ENCODE results near the gene H19. TPM values are rescaled to one million over a fixed set of nuclear protein-coding genes. Genes with fewer than 3 reads are reported as not detected.

The H19 gene
- total RNA-seq, result 420 TPM
- long read RNA-seq, transcript H19-203 (5 exons, 2,348 nt), result major isoform, 64 of 86 reads
- long read RNA-seq, transcript H19-202 (5 exons, 2,281 nt), result minor isoform, 10 of 86 reads
- long read RNA-seq, partial matches to known transcripts, result 2 of 86 reads
- long read RNA-seq, other reads (novel, unspliced or antisense), result 2 of 86 reads

DNA sequence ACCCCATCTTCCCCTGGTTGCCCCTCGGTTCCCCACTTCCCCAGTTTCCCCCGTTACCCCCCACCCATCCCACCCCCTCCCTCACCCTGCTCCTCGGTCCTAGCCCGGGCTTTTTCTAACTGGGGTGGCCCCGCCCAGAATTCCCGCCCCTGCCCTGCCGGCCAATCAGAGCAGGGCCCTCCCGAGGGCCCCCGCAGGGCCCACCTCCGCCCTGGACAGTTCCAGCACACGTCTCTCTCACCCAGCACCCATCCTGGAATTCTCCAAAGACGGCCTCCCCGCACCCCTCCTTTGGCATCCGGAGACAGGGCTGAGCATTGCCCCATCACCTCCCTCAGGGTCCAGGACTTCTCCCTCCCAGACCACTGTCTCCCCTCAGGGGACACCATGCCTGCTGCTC lies at the start of gene H19:
H19 (minus strand) TSS at position 88 of the 400 bp plus-strand sequence.
- ATAC-seq (ENCODE audit: poor library complexity) (peak; percentile 72), DNase-seq (no peak)
- intact Hi-C loops (cut with DNase I), result no loop called here

DNA sequence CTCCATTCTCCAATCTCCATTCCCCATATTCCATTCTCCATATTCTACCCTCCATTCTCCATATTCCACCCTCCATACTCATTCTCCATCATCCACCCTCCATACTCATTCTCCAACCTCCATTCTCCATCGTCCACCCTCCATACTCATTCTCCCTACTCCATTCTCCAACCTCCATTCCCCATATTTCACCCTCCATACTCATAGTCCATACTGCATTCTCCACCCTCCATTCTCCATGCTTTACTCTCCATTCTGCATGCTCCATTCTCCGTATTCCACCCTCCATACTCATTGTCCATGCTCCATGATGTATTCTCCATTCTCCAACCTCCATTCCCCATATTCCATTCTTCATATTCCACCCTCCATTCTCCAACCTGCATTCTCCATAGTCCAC lies 44.3 kb upstream of the H19 start:
- DNase-seq (no peak), ATAC-seq (ENCODE audit: poor library complexity) (no peak)
- intact Hi-C loops (cut with DNase I), result no loop called here

DNA sequence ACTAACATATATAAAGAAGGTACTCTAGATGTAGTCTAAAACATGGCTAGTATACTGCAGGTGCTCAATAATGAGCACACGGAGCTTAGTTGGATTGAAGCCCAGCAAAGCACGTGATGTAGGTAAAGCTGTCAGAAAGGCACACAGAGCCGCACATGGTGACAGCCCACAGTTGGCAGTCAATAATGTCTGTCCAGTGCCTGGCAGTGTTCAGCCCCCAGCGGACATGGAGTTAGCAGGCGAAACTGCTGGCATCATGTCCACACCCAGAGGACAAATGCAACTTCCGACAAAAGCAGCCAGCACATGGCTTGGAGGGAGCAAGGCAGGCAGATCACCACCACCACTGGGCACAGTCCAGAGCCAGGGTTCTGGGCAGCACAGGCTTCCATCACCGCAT lies 43.5 kb upstream of the H19 start:
- intact Hi-C loops (cut with DNase I), result no loop called here
- DNase-seq (no peak), ATAC-seq (ENCODE audit: poor library complexity) (no peak)

DNA sequence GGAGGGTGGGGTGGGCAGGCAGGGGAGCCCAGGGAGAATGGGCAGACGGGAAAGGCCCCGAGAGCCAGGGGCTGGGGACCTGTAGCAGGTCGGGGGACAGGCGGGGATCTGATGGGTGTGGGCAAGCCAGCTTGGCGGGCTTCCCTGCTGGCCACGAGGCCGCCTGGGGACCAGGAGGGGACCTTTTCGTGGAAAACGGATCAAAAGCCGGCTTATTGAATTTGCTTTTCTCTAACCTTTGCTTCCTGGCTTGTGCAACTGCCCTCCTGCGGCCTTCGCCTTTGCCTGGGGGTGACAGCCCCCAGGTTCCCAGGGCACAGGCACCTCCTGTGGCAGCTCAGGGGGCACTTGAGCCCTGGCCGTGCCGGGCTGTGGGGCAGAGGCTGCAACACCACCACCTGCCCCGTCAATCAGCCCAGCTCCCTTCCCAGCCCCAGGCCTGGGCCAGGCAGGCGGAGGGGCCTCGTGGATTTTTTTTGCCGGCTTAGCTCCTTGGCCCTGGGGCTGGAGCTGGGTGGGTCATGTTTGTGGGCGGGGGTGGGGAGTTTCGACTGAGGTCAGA lies 41.6 kb upstream of the H19 start:
- DNase-seq (no peak), ATAC-seq (ENCODE audit: poor library complexity) (no peak)
- intact Hi-C loops (cut with DNase I), result no loop called here

DNA sequence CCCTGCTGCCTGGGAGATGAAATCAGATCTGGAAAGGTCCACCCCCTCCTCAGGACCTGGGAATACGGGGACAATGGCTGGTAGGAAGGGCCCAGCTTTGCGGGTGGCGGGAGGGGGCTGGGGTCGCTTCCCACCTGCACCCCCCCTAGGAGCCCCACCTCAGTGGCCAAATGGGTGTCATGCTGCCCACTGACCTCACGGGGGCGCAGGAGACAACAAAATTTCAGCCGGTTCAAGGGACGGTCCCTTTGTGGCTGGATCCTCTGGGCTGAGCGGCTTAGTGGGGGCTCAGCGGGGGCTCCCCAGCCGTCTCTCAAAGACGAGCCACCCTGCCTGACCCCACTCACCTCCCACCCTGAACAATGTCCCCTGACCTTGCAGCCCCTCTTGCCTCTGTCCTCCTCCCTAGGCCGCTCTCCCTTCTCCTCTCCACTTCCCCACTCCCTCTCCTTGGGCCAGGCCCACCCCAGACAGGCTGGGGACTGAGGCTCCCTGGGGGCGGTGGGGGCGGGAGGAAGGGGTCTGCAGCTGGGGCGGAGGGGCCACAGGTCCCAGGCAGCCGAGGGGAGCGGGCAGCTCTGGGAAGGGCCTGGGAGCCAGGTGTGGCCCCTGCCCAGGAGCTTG lies 39.3 kb upstream of the H19 start:
- ATAC-seq (ENCODE audit: poor library complexity), result peak; percentile 77
- intact Hi-C loops (cut with DNase I), result no loop called here
- DNase-seq, result no peak

DNA sequence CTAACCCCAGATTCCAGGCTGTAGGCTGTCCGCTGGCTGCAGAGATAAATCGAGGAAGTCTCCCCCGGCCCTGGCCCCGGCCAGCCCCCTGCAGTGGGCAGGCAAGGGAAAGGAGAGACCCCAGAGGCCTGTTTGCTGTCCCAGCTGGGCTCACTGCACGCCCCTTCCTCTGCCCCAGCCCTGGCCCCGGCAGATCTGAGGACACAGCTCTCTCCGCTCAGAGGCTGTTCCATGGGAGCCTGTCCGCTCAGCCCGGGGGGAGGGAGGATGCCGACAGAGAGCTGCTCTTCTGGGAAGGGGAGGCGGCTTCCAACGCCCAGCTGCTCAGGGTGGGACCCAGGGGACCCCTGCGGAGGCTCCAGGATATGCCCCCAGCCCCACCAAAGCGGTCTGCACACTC lies 37.7 kb upstream of the H19 start:
- ATAC-seq (ENCODE audit: poor library complexity) (no peak), DNase-seq (no peak)
- intact Hi-C loops (cut with DNase I), result no loop called here

DNA sequence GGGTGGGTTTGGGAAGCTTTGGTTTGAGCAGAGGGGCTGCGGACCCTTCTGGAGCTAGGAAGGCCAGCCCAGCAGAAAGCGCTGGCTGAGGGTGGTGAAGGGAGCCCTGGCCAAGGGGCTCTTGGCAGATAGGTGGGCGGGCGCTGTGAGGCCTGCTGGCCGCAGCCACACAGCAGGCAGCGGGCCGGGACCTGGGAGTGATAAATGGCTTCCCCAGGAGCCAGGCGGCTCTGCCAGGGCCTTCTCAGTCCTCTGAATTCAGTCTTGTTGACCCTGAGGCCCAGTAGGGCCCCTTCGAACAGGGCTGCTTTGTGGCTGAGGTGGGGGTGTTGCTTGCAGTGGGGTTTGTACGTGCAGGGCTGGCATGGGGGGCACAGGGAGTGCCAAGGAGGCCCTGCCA lies 33.4 kb upstream of the H19 start:
- ATAC-seq (ENCODE audit: poor library complexity), result no peak
- DNase-seq, result no peak
- intact Hi-C loops (cut with DNase I), result no loop called here

DNA sequence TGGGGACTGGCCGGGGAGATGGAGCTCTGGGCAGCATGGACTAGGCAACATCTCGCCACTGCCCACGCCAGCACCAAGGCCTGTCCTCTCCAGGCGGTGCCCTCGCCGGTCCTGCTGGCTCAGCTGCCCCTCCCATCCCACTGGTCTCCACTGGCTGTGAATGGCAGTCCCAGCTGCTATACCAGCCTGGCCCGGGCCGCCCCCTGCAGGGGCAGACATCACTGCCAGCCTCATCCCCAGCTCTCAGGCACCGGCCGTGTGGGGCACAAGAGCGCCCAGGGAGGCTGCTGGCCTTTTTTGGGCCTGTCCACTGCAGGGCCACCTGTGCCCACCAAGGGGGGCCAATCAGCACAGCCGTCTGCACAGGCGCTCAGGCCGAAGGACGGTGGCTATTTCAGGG lies 30.1 kb upstream of the H19 start:
- DNase-seq, result no peak
- intact Hi-C loops (cut with DNase I), result no loop called here
- no peak for ATAC-seq (ENCODE audit: poor library complexity)

DNA sequence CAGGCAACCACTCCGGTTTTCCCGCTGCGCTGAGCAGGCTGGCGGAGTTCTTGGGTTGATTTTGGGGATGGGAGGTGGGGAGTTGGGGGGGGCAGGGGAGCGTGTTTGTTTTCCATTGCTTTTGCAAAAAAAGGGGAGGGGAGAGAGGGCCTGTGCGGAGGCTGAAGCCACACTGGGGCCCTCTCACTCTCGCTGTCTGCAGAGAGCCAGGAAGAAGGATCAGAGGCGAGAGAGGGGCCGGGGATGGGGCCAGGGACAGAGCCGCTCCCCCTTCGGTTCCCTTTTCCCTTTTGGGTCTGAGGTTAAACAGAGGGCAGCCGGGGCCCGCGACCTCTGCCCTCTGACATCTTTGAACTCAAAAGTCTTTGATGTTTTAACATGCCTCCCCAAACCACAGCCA lies 17.4 kb upstream of the H19 start:
- ATAC-seq (ENCODE audit: poor library complexity) (no peak), DNase-seq (no peak)
- intact Hi-C loops (cut with DNase I), result no loop called here

DNA sequence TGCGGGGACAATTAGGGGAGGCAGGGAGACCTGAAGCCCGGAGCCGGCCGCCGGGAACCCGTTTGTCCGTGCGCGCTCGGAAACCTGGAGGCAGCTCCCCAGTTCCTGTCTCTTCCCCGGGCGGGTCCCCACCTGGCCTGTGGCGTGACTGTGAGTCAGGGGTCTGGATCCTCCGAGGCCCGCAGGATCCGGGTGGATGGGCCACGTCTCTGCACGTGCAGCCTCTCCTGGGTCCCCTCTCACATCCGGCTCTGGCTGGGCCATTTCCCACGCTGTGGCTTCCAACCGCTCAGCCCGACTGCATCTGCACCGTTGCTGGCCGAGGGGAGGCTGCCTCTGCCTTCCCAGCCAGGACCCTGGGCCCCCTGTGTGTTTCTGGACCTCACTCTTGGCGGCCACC lies 14.8 kb upstream of the H19 start:
- intact Hi-C loops (cut with DNase I), result no loop called here
- ATAC-seq (ENCODE audit: poor library complexity) (peak; percentile 22), DNase-seq (no peak)

DNA sequence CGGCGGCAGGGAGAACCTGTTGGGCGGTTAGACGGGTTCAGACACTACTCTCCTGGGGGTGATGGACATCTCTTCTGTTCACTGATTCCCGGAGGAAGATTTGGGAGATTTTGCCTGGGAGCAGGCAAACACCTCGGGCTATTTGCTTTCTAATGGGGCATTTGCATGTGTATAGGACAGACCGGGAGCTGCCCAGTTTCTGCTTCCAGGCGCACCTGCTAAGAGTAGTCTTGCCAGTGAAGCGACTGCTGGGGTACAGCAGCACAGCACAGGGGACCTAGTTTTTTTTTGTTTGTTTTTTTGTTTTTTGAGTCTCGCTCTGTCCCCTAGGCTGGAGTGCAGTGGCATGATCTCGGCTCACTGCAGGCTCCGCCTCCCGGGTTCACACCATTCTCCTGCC lies 6.8 kb upstream of the H19 start:
- DNase-seq, result no peak
- ATAC-seq (ENCODE audit: poor library complexity), result no peak
- intact Hi-C loops (cut with DNase I), result no loop called here

DNA sequence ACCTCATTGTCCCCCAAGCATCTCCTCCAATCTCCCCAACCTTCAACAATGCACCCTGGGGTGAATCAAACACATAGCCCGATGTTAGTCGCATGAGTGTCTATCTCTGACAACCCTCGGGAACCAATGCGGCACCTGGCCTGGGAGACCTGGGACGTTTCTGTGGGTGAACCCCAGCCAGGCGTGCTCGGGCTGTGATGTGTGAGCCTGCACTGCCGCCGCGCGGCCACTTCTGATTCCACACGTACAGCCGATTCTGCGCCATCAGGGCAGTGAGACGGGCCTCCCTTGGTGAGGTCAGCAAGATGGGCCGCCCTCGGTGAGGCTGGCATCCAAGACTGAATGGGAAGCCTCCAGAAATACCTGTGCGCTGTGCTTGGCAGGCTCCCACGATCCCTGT lies 5.2 kb upstream of the H19 start:
- peak; percentile 66 for ATAC-seq (ENCODE audit: poor library complexity)
- intact Hi-C loops (cut with DNase I), result no loop called here

DNA sequence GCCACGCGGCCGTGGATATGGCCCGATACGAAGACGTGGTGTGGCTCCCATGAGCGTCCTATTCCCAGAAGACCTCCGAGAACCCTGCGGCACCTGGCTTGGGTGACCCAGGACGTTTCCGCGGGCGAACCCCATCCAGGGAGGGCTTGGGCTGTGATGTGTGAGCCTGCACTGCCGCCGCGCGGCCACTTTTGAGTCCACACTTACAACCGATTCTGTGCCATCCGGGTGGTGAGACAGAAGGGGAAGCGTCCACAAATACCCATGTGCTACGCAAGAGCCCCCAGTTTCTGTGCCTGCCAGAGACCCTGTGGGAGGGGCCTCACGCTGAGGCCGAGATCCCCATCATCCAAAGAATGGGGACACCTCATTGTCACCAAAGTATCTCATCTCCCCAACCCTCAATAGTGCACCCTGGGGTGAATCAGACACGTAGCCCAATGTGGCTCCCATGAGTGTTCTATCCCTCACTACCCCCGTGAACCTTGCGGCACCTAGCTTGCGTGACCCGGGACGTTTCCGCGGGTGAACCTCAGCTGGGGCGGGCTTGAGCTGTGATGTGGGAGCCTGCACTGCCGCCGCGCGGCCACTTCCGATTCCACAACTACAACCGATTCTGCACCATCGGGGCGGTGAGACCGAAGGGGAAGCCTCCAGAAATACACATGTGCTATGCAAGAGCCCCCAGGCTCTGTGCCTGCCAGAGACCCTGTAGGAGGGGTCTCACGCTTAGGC lies 4.6 kb upstream of the H19 start:
- no peak for DNase-seq
- peak; percentile 54 for ATAC-seq (ENCODE audit: poor library complexity)
- intact Hi-C loops (cut with DNase I), result no loop called here

More for the DNA sequence above, 5.2 kb upstream of the H19 start:
- no peak for DNase-seq

DNA sequence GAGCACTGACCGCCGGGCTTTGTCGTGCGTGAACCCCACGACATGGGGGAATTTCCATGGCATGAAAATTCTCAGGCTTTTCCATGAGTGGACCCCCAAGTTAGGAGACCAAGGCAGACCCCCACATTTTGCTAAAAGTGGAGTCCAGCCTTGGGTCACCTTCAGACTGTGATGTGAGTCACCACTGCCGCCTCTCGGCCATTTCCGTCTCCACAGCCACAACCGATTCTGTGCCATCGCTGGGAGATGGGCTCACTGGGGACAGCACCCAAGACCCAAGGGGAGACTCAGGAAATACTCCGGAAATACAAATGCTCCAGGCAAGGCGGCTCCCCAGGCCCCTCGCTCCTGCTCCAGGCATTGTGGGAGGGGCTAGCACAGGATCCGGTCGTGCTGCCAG lies 1.2 kb upstream of the H19 start:
- DNase-seq, result no peak
- intact Hi-C loops (cut with DNase I), result no loop called here
- peak; percentile 39 for ATAC-seq (ENCODE audit: poor library complexity)

DNA sequence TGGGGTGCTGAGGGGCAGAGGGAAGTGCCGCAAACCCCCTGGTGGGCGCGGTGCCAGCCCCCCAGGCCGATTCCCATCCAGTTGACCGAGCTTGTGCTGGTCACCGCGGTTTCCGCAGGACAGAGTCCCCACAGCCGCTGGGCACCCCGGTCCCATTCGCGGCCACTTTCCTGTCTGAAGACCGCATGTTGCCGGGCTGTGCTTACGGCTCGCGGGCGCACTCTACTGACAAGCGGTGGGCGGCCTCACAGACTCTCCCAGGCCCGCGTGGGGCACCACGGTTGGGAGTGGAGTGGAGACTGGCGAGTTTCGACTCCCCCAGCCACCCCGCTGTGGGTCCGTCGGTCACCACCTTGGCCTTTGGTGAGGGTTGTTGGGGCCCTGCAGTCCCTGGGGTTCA lies 648 bp upstream of the H19 start:
- peak; percentile 78 for ATAC-seq (ENCODE audit: poor library complexity)
- intact Hi-C loops (cut with DNase I), result no loop called here
- no peak for DNase-seq

DNA sequence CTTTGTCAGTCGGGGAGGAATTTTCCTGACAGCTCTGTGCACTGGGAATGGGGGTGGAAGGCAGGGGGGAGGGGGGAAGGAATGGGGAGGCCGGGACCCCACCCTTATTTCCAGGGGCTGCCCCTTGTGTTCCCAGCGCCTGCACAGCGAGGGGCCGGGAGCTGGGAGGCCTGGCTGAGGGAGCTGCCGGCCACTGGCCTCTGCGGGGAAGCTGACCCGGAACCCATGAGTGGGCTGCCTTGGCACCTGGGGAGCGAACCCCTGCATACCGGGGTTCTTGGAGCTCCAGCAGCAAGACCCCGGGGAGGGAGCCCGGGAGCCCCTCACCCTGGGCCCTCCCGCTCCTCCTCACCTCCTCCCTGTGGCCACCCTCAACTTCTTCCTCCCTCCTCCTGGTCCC lies 3.5 kb downstream of the H19 start:
- intact Hi-C loops (cut with DNase I), result no loop called here
- ATAC-seq (ENCODE audit: poor library complexity), result no peak
- DNase-seq, result no peak

DNA sequence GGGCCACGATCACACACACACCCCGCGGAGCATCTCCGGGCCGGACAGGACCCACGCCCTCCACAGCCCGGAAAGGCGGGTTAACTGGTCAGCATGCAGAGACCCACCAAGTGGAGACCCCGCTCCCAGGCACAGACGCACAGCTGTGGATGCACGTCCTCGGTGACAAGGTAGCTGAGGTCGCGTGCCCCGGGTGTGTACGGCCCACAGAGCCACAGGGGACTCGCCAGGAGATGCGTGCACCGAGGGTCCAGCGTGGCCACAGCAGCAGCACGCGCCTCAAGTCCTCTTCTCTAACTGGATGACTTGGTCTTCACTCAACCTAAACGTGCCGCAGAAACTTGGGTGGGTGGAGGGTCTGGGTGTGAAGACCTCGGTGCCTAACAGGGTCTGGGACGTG lies 5.5 kb downstream of the H19 start:
- no peak for DNase-seq
- ATAC-seq (ENCODE audit: poor library complexity), result no peak

DNA sequence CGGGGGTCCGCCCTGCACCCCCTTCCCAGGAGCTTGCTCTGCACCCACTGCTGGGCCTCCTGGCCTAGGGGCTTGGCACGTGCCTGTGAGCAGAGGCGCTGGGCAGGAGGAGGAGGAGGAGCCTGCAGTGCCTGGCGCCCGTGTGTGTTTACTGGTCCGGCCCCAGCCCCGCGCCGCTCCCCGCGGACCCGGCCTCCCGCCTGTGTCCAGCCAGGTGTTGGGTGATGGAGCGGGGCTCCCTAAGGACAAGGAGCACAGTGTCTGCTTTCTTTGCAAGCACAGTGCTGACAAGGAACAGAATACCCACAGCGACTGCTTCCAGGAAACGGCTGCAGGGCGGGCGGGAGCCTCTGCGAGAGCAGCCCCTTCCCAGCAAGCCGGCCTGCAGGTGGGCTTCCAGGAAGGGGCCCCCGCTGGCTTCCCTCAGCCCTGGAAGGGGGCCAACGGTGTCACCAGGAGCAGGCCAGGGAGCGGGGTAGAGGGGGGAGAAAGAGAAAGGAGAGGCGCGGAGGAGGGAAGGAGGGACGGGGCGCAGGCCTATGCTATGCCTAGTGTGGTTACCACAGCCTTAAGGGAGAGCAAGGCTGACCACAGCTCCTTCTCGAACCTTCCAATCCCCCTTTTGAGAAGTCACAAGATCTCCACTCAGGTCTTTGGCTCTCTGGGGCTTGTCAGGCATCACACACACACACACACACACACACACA lies 6.6 kb downstream of the H19 start:
- peak; percentile 63 for ATAC-seq (ENCODE audit: poor library complexity)
- intact Hi-C loops (cut with DNase I), result no loop called here

More for the DNA sequence above, 5.5 kb downstream of the H19 start:
- intact Hi-C loops (cut with DNase I), result no loop called here

DNA sequence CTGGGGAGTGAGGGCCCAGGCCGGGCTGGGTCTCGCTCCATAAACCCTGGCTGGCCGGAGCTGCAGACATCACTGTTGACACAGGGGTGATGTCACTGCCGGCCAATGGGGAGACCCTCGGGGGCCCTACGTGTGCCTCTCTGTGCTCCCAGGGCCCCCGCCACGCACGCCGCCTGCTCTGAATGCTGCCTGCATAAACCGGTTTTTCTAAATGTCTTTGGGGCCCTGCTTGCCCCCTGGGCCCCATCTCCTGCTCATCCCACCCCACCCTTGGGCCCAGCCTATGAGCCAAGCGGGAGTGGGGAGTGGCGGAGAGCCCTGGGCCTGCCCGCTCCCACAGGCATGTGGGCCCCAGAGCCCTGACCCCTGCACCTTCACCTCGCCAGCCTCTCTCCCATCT lies 7.7 kb downstream of the H19 start:
- no peak for DNase-seq
- intact Hi-C loops (cut with DNase I), result no loop called here
- ATAC-seq (ENCODE audit: poor library complexity), result no peak

More for the DNA sequence above, 6.6 kb downstream of the H19 start:
- no peak for DNase-seq
